ENCODE measurements around the gene PIP4K2C. TPM values are rescaled to one million over a fixed set of nuclear protein-coding genes. Genes with fewer than 3 reads are reported as not detected.

Gene PIP4K2C
- total RNA-seq, 2 donors from 2014 or later, result 63.5 to 67.9 TPM

DNA sequence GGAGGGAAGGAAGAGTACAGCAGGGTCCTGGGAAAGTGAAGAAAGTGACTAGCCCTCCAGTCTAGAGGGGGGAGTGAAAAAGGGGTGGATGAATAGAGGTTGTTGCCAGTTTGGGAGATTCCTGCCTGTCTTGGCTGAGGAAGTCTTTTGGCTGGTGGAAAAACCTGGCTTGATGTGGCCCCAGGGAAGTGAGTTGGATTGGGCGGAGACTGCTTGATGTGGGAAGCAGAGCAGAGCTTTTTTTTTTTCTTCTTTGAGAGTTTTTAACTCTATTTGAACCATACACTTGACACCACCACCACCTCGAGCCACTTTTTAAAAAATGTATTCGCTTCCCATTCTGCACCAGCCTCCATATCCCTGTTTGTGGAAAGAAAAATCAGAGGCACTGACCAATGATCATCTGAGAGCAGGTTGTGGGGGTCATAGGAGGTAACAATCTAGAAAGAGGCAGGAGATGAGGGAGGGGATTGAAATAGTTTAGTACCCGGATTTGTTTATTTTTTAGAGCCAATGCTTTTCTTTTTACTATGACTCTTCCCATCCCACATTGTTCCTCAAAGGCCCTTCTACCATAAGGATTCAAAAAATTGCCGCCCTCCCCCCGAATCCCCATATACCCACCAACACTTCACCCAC, 12.9 kb downstream of the PIP4K2C start:
- intact Hi-C loops (cut with DNase I, micrococcal nuclease), result no loop called here
- peak; percentile 20 for ATAC-seq
- peak in 1 of 2 donors; percentile 58 for DNase-seq

- DNase-seq (peak in 1 of 2 donors; percentile 38), ATAC-seq (peak; percentile 44)
- intact Hi-C loops (cut with DNase I, micrococcal nuclease), result no loop called here
These were observed 13.5 kb downstream of the PIP4K2C start, which contains the start of gene DTX3 for GRCh38 chr12:57604454-57604991. DTX3 (plus strand) TSS chr12:57604824; CDS start chr12:57606518, 1,694 bp downstream.

DNA sequence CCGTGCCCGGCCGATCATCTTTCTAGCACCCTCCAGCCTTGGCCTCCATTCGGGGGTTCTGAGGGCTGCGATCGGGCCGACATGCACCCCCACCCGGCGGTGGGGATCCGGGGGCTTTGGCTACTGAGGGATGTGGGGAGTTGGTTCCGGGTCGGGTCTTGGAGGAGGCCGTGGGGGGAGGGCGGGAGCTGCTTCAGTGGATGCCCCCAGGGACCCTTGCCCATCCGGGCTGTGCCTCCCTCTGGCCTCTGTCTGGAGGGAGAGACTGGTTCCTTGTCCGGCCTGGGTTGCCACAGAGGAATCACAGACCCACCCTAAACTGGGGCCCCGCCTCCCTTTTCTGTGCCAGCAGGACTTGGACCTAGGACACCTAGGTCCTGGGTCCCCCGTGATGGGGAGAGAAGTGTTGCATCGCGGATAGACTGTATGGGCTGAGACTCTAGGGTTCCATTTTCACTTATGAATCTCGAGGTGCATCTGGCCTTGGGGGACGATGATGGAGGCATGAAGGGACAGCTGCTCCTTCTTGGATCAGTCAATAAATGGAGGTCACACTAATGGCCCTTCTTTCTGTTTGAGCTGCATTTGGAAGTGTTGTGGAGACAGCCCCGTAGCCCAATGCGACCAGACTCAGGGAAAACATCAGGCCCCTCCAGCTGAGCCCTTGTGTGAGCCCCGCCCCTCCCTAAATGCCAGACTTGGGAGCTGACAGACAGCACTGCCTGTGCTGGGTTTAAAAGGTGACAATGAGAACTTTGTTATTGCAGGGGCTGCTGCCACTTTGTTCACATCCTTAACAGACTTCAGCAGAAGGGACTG, 14.2 kb downstream of the PIP4K2C start:
- intact Hi-C loops (cut with DNase I, micrococcal nuclease), result no loop called here
- peak in 1 of 2 donors; percentile 47 for DNase-seq
- peak; percentile 44 for ATAC-seq

DNA sequence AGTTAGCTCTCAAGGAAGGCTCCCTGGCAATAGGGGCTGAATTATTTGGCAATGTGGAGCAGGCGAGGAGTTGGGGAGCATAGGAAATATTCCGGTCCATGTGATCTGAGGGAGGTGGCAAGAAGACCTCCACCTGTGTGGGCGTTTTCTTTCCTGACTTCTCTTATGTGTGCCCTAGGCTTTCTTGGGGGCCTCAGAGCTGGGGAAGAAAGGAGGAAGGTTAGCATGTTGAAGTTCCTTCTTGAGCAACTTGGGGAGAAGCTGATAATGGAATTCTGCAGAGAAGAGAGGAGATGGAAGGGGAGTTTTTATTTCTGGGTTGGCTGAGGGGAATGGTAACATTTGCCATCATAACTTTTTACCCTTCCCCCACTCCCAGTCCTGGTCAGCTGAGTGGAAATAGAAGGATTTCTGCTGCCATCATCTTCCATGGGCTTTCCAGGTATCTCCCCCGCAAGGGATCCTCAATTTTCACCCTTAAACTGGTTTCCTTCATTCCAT, 14.9 kb downstream of the PIP4K2C start:
- DNase-seq, result no peak
- no peak for ATAC-seq
- intact Hi-C loops (cut with DNase I, micrococcal nuclease), result no loop called here

GRCh38 chr12:57606399-57606798, 15.4 kb downstream of the PIP4K2C start:
- ATAC-seq (no peak), DNase-seq (no peak)
- intact Hi-C loops (cut with DNase I, micrococcal nuclease), result no loop called here

GRCh38 chr12:57606821-57607220, 15.8 kb downstream of the PIP4K2C start:
- no peak for ATAC-seq
- intact Hi-C loops (cut with DNase I, micrococcal nuclease), result no loop called here

GRCh38 chr12:57607958-57608663, 17.1 kb downstream of the PIP4K2C start:
- no peak for ATAC-seq
- no peak for DNase-seq
- intact Hi-C loops (cut with DNase I, micrococcal nuclease), result no loop called here

More at GRCh38 chr12:57606821-57607220, 15.8 kb downstream of the PIP4K2C start:
- DNase-seq, result no peak

- no peak for DNase-seq
- no peak for ATAC-seq
- intact Hi-C loops (cut with DNase I, micrococcal nuclease), result no loop called here
These were observed 18.2 kb downstream of the PIP4K2C start for GRCh38 chr12:57609101-57609780.

DNA sequence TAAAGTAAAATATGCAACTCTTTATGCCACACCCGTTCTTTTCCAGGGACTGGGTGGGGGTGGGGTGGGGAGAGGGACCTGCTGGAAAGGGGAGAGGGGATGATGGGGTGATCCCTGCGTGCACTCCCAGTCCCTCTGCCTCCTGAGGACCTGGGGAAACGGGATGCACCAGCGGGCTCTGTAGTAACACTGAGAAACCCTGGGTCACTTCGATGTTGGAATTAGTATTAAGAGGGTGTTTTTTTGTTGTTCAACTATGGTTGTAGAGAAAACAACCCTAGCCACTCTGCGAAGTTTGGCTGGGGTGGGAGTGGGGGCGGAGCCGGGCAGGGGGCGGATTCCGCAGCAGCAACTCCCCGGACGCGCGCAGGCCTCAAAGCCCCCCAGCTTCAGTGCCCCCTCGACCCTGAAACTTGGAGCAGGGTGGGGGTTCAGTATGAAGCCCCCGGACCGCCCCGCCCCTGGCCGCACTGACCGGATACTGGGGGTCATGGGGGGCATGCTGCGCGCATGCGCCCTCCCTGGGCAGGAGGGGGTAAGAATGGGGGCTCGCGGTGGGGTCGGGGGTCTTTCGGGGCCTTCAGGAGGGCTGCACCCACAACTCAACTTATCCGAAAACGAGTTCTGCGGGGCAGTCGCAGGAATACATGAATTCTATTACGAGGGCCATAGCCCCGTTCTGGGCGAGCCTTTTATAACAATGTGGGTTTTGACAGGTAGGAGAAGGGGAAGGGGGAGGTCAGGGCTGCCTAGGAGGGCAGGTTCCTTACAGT, 19.0 kb downstream of the PIP4K2C start:
- intact Hi-C loops (cut with DNase I, micrococcal nuclease), result no loop called here
- peak in 1 of 2 donors; percentile 16 for DNase-seq
- no peak for ATAC-seq

GRCh38 chr12:57610554-57611107, 19.6 kb downstream of the PIP4K2C start:
- ATAC-seq (peak; percentile 37), DNase-seq (peak; percentile 52 to 60)
- intact Hi-C loops (cut with DNase I, micrococcal nuclease), result no loop called here

GRCh38 chr12:57611108-57611826, 20.3 kb downstream of the PIP4K2C start, which contains the start of gene ARHGEF25:
ARHGEF25 (plus strand) TSS chr12:57611435; CDS start chr12:57611895, 460 bp downstream.
- DNase-seq, result peak; percentile 57 to 73
- peak; percentile 67 for ATAC-seq
- intact Hi-C loops (cut with DNase I, micrococcal nuclease), result no loop called here

GRCh38 chr12:57611827-57612710, 21.1 kb downstream of the PIP4K2C start:
- DNase-seq, result no peak
- intact Hi-C loops (cut with DNase I, micrococcal nuclease), result no loop called here
- ATAC-seq, result no peak

GRCh38 chr12:57612711-57613426, 21.9 kb downstream of the PIP4K2C start:
- DNase-seq, result no peak
- no peak for ATAC-seq
- intact Hi-C loops (cut with DNase I, micrococcal nuclease), result no loop called here

- no peak for DNase-seq
- no peak for ATAC-seq
- intact Hi-C loops (cut with DNase I, micrococcal nuclease), result no loop called here
These were observed 22.6 kb downstream of the PIP4K2C start for GRCh38 chr12:57613427-57614109.
